Measurements from ENCODE around the gene CNTRL.

GRCh38 chr9:121207371-121207940 is 132.7 kb downstream of the CNTRL start:
- TF ChIP-seq CTCF (IDR thresholded peaks at IDR 0.05; ENCODE audit: control extremely low read depth in 1 of 3, insufficient read depth in 1 of 3, low read depth in 1 of 3, low read length in 3 of 3) (no peak), HDAC6 (IDR thresholded peaks at IDR 0.05; ENCODE audit: low read depth, low read length) (no peak), KDM5A (IDR thresholded peaks at IDR 0.05; ENCODE audit: low read length) (no peak), SIRT6 (IDR thresholded peaks at IDR 0.05; ENCODE audit: low read length) (no peak), NRF1 (IDR thresholded peaks at IDR 0.05; ENCODE audit: low read depth, low read length) (no peak), EZH2 (IDR thresholded peaks at IDR 0.05; ENCODE audit: low read depth, low read length, severe bottlenecking) (no peak), GTF2F1 (IDR thresholded peaks at IDR 0.05; ENCODE audit: borderline replicate concordance, low read depth, low read length) (no peak), TBP (IDR thresholded peaks at IDR 0.05; ENCODE audit: low read depth, low read length) (no peak), JUND (IDR thresholded peaks at IDR 0.05; ENCODE audit: low read length) (no peak), CEBPB (IDR thresholded peaks at IDR 0.05; ENCODE audit: low read depth, low read length) (no peak), USF2 (IDR thresholded peaks at IDR 0.05; ENCODE audit: low read length) (no peak), ATF3 (IDR thresholded peaks at IDR 0.05; ENCODE audit: insufficient read depth, low read depth, low read length) (no peak), SIX5 (IDR thresholded peaks at IDR 0.05; ENCODE audit: low read depth, low read length) (no peak)
